ENCODE data around the gene KCNK17. TPM values are rescaled to one million over a fixed set of nuclear protein-coding genes. Genes with fewer than 3 reads are reported as not detected.

Gene KCNK17
- total RNA-seq, 1 donor from 2014 or later = not detected

DNA sequence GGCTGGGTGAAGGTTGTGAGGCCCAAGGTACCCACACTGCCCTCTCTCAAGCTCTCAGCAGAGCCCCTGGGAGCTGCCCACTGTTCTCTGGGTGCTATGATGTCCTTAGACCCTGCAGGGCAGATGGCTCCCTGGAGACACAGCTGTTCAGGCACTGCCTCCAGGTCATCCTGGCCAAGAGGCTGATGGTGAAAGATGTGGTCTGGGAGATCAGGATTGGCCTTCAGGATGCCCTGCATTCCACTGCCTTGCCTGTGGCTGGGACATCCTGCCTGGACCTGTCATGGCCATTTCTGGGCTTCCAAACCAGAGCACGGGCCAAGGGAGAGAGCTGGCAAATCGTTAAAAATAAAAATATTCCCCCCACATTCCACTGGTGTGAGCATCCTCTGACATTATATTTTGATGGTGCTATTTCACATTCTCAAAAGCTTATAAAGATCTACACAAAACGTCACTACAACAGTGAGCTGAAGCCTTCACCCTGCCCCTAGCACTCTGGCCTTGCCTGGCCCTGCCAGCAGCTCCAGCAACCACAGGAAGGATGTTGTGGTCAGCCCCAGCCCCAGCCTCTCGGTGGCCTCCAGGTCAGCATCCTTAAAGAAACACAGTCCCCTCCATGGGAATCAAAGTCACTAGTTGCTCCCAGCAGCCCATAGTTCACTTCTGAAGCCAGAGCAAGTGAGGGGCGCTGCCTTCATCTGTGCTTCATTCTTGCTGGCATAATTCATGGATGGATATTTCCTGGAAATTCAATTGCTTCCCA is 21.7 kb upstream of the KCNK17 start:
- H3K4me1 Mint-ChIP-seq (ENCODE audit: low read depth, unreplicated experiment) = peaks cover 14% of the 10 kb centered on the region
- H3K36me3 Mint-ChIP-seq (ENCODE audit: unreplicated experiment) = no peaks in the 10 kb centered on the region
- H3K9me3 Mint-ChIP-seq (ENCODE audit: unreplicated experiment) = peaks cover 2% of the 10 kb centered on the region
- H3K4me3 Mint-ChIP-seq (ENCODE audit: unreplicated experiment) = no peak overlapping the region
- TF ChIP-seq, protein P1, sequence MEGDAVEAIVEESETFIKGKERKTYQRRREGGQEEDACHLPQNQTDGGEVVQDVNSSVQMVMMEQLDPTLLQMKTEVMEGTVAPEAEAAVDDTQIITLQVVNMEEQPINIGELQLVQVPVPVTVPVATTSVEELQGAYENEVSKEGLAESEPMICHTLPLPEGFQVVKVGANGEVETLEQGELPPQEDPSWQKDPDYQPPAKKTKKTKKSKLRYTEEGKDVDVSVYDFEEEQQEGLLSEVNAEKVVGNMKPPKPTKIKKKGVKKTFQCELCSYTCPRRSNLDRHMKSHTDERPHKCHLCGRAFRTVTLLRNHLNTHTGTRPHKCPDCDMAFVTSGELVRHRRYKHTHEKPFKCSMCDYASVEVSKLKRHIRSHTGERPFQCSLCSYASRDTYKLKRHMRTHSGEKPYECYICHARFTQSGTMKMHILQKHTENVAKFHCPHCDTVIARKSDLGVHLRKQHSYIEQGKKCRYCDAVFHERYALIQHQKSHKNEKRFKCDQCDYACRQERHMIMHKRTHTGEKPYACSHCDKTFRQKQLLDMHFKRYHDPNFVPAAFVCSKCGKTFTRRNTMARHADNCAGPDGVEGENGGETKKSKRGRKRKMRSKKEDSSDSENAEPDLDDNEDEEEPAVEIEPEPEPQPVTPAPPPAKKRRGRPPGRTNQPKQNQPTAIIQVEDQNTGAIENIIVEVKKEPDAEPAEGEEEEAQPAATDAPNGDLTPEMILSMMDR (IDR thresholded peaks at IDR 0.05; ENCODE audit: partially characterized antibody, unreplicated experiment) = no peak
- DNase-seq = no peak
- no peaks in the 10 kb centered on the region for H3K27me3 Mint-ChIP-seq (ENCODE audit: unreplicated experiment)
- H3K27ac Mint-ChIP-seq (ENCODE audit: unreplicated experiment) = no peak overlapping the region

DNA sequence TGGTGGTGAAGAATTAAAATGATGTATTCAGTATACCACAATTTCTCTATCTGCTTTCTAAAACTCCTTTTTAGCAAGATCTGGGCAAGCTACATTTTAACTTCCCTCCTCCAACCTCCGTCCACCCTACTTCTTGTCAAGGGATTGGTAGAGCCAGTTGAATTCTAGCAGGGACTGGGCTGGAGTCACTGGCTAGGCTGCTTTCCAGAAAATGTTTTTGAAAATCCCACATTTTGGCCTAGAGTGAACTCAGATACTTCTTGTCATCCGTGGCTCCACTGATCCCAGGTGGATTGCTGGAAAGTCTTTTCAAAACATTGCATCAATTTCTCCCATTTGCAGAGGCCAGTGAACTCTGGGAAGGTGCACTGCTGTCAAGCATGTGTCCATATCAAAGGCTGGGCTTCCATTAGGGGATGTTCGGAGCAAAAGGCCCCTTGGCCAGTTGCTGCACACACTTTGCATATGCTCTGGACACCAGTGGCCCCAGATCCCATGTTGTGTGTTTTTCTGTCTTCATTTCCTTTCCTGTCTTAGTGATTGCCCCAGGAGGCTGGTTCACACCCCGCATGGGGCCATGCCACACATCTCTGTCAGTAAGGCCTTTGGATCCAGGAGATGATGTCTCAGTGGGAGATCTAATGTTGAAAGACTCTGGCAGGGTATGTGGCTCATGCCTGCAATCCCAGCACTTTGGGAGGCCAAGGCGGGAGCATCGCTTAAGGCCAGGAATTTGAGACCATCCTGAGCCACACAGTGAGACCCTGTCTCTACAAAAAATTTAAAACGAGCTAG is 19.6 kb upstream of the KCNK17 start:
- peaks cover 20% of the 10 kb centered on the region for H3K4me1 Mint-ChIP-seq (ENCODE audit: low read depth, unreplicated experiment)
- no peak overlapping the region for H3K27ac Mint-ChIP-seq (ENCODE audit: unreplicated experiment)
- TF ChIP-seq, protein P1 (IDR thresholded peaks at IDR 0.05; ENCODE audit: partially characterized antibody, unreplicated experiment) = no peak
- H3K4me3 Mint-ChIP-seq (ENCODE audit: unreplicated experiment) = no peak overlapping the region
- H3K36me3 Mint-ChIP-seq (ENCODE audit: unreplicated experiment) = no peaks in the 10 kb centered on the region
- H3K9me3 Mint-ChIP-seq (ENCODE audit: unreplicated experiment) = peaks cover 6% of the 10 kb centered on the region
- H3K27me3 Mint-ChIP-seq (ENCODE audit: unreplicated experiment) = peaks cover 3% of the 10 kb centered on the region
- no peak for DNase-seq

DNA sequence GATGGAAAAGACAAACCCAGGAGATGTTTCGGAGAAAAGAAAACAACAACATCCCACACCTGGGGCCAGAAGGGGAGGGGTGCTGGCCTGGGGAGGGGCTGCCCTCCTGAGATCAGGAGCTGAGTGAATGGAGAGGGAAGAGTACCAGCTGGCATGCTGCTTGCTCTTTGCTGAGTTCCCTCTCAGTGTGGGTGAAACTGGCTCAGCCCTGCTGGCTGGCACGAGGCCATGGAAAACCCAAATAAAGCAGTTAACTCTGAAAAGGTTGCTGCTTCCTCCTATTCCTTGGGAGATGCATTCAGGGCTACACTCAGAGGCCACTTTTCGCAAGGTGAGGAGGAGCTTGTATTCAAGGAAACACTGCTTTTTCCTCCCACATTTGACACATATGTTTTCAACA is 16.3 kb upstream of the KCNK17 start:
- H3K27me3 Mint-ChIP-seq (ENCODE audit: unreplicated experiment) = peaks cover 12% of the 10 kb centered on the region
- no peak overlapping the region for H3K4me3 Mint-ChIP-seq (ENCODE audit: unreplicated experiment)
- H3K9me3 Mint-ChIP-seq (ENCODE audit: unreplicated experiment) = peaks cover 15% of the 10 kb centered on the region
- no peaks in the 10 kb centered on the region for H3K36me3 Mint-ChIP-seq (ENCODE audit: unreplicated experiment)
- TF ChIP-seq, protein P1 (IDR thresholded peaks at IDR 0.05; ENCODE audit: partially characterized antibody, unreplicated experiment) = no peak
- H3K4me1 Mint-ChIP-seq (ENCODE audit: low read depth, unreplicated experiment) = peaks cover 31% of the 10 kb centered on the region
- H3K27ac Mint-ChIP-seq (ENCODE audit: unreplicated experiment) = no peak overlapping the region
- DNase-seq = no peak

DNA sequence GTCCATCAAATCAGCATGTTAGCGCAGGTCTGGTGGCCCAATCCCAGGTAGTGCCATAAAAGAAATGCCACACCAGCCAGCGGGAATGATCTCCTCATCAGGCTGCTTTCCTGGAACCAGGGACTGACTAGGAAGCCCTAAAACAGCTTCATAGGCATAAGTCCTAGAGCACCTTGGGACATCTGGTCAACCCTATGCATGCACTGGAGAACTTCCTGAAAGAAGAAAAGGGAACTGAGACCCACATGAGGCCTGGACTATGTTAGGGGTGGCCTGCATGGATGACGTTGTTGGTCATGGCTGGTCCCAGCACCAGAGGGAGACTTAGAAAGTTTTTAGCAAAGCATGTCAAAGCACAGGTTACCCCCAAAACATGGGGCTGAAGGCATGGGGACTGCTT is 15.8 kb upstream of the KCNK17 start:
- DNase-seq = no peak
- Mint-ChIP-seq H3K27me3 (ENCODE audit: unreplicated experiment) (peaks cover 12% of the 10 kb centered on the region), H3K4me1 (ENCODE audit: low read depth, unreplicated experiment) (peaks cover 31% of the 10 kb centered on the region), H3K9me3 (ENCODE audit: unreplicated experiment) (peaks cover 15% of the 10 kb centered on the region), H3K27ac (ENCODE audit: unreplicated experiment) (no peak overlapping the region), H3K36me3 (ENCODE audit: unreplicated experiment) (no peaks in the 10 kb centered on the region), H3K4me3 (ENCODE audit: unreplicated experiment) (no peak overlapping the region)
- TF ChIP-seq, protein P1 (IDR thresholded peaks at IDR 0.05; ENCODE audit: partially characterized antibody, unreplicated experiment) = no peak

DNA sequence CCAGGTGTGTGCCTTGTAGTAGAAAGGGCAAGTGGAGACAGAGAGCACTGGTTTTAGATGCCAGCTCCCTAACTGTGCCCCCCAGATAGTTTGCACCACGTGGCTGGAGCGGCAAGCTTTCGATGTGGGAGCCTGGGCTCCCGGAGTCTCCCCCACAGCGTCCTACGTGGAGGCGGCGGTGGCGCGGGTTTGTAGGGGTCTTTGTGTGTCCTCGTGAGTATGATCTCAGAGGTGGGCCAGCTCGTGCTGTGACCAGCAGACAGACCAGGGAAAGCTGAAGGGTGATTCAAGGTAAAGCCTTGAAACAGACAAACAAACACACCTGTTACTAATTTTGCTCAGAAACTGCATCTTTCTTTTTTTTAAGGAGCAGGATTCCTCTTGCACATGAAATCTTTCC is 13.8 kb upstream of the KCNK17 start:
- peaks cover 28% of the 10 kb centered on the region for H3K4me1 Mint-ChIP-seq (ENCODE audit: low read depth, unreplicated experiment)
- H3K36me3 Mint-ChIP-seq (ENCODE audit: unreplicated experiment) = no peaks in the 10 kb centered on the region
- no peak for DNase-seq
- peak overlapping the region; percentile 91 for H3K27ac Mint-ChIP-seq (ENCODE audit: unreplicated experiment)
- TF ChIP-seq, protein P1 (IDR thresholded peaks at IDR 0.05; ENCODE audit: partially characterized antibody, unreplicated experiment) = no peak
- peaks cover 16% of the 10 kb centered on the region for H3K27me3 Mint-ChIP-seq (ENCODE audit: unreplicated experiment)
- H3K4me3 Mint-ChIP-seq (ENCODE audit: unreplicated experiment) = peak overlapping the region; percentile 76
- H3K9me3 Mint-ChIP-seq (ENCODE audit: unreplicated experiment) = peaks cover 15% of the 10 kb centered on the region

Data from glutamatergic neuron (in vitro differentiated cells).